ENCODE data around the gene STAC.
"Not testable (repeated sequence)": the region's sequence is repeated elsewhere in the genome, so short reads cannot be mapped to it uniquely, and the experiment has no call there.

The STAC gene

GRCh38 chr3:36417237-36417636 lies 36.9 kb downstream of the STAC start:
- FAIRE-seq, result no peak

- FAIRE-seq, result no peak
Measured at GRCh38 chr3:36418296-36418695, 38.0 kb downstream of the STAC start.

GRCh38 chr3:36428445-36428844 lies 48.1 kb downstream of the STAC start:
- no peak for FAIRE-seq

- FAIRE-seq, result no peak
Measured at GRCh38 chr3:36429986-36430485, 49.7 kb downstream of the STAC start.

- no peak for FAIRE-seq
Measured at GRCh38 chr3:36433511-36433910, 53.2 kb downstream of the STAC start.

- no peak for FAIRE-seq
Measured at GRCh38 chr3:36434687-36435426, 54.6 kb downstream of the STAC start.

- no peak for FAIRE-seq
Measured at GRCh38 chr3:36443028-36443686, 62.9 kb downstream of the STAC start.

- no peak for FAIRE-seq
Measured at GRCh38 chr3:36444909-36445308, 64.6 kb downstream of the STAC start.

- no peak for FAIRE-seq
Measured at GRCh38 chr3:36446276-36446675, 66.0 kb downstream of the STAC start.

- no peak for FAIRE-seq
Measured at GRCh38 chr3:36447061-36447460, 66.8 kb downstream of the STAC start.

- FAIRE-seq, result no peak
Measured at GRCh38 chr3:36451816-36452215, 71.5 kb downstream of the STAC start.

GRCh38 chr3:36453213-36453612 lies 72.9 kb downstream of the STAC start:
- not testable (repeated sequence) for FAIRE-seq

- FAIRE-seq, result not testable (repeated sequence)
Measured at GRCh38 chr3:36453896-36454295, 73.6 kb downstream of the STAC start.

GRCh38 chr3:36455406-36455805 lies 75.1 kb downstream of the STAC start:
- no peak for FAIRE-seq

GRCh38 chr3:36456784-36457183 lies 76.5 kb downstream of the STAC start:
- no peak for FAIRE-seq

GRCh38 chr3:36457667-36458066 lies 77.4 kb downstream of the STAC start:
- no peak for FAIRE-seq

- no peak for FAIRE-seq
Measured at GRCh38 chr3:36459177-36459576, 78.9 kb downstream of the STAC start.

GRCh38 chr3:36461597-36461996 lies 81.3 kb downstream of the STAC start:
- no peak for FAIRE-seq

- not testable (repeated sequence) for FAIRE-seq
Measured at GRCh38 chr3:36472045-36472444, 91.7 kb downstream of the STAC start.

GRCh38 chr3:36475558-36475957 lies 95.3 kb downstream of the STAC start:
- no peak for FAIRE-seq

- FAIRE-seq, result no peak
Measured at GRCh38 chr3:36476286-36476942, 96.1 kb downstream of the STAC start.

GRCh38 chr3:36477655-36478054 lies 97.4 kb downstream of the STAC start:
- no peak for FAIRE-seq

- FAIRE-seq, result no peak
Measured at GRCh38 chr3:36480911-36481648, 100.8 kb downstream of the STAC start.
